Stimulated activated CD4-positive, alpha-beta T cell treated with anti-CD3 and anti-CD28 coated beads, Interleukin-12 subunit alpha, Interleukin-12 subunit beta, amount 100 ng/mL, for 48 hours (primary cell): ENCODE data around the gene MDC1.
"Not testable (repeated sequence)": the region's sequence is repeated elsewhere in the genome, so short reads cannot be mapped to it uniquely, and the experiment has no call there.

Source experiments
- DNase-seq, 3 donors: peaks; one replicate each; pipeline ENCODE4 v3.0.0-alpha.2; 2020; ENCODE audit warnings: low read depth in 2 of 3, low spot score in 1 of 3

The MDC1 gene

DNA sequence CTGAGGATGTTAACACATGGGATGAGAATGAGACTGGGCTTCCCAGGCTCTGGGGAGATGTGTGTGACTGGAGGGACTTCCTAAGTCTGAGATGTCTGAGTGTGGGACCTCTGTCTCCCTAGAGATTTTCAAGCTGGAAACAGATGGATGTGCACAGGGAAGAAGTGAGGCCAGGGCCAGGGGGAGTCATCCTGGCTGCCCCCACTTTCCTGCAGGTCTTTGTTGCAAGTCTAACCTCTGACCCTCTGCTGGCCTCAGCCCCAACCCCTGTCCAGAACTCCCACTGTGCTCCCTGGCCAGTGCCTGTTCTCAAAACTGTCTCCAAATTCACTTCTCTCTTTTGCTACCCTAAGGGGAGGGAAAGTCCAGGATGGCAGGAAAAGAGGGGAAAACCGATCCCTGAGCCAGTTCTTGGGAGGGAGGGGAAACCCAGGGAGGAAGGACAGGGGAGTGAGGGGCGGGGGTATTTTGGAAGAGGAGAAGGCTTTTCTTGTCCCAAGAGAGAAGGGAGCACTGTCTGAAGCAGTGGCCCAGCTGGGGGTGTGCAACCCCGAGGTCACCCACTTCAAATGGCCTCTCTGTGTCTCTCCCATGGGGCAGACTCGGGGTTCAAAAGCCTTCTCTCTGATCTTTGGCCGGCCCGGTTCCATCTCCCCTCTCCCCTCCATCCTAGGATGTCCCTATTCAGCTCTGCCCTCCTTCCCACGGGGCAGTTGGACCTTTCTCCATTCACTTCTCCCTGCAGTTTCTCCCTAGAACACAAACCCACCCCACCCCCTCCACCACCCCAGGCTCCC lies 33.7 kb downstream of the MDC1 start:
- DNase-seq: no peak

DNA sequence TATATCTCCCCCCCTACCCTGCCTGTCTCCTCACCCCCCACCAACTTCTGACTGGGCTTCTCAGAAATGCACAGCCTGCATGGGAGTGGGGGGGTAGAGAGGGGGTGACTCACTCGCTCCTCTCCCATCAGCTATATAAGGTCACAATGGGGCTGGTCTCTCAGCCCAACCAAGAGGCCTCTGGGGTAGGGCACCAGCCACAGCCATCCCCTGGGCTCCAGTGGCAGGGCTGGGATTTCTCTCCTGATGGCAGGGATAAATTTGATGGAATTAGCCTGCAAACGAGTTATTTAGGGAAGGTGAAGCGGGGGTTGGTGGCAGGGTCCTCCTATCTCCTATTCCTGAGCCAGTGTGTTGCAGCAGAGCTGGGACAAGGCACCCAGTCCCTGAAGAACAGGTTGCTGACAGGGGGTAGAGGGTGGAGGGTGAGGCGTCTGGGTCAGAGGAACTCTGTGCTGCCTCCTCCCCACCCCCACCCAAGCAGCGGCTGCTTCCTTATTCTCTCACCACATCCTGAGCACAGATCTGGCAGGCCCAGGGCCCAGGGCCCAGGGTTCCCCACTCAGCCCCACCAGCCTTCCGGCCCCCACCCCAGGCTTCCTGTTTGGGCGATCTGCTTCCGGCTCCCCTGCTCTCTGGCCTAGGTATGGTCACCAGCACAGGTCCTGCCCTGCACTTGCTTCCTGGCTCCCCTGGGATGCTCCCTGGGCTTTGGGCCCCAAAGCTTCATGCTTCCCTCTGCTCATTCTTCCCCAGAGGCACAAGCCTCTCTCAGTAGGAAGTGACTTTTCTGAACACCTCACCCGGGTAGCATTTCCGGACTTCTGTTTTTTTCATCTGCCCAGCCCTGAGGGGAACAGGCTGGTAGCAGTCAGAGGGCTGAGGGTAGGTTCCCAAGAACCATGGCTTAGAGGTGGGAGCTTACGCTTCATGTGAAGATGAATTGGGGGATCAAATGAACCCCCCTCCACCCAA lies 34.7 kb downstream of the MDC1 start:
- peak; percentile 75 to 81 (median 79) for DNase-seq

DNA sequence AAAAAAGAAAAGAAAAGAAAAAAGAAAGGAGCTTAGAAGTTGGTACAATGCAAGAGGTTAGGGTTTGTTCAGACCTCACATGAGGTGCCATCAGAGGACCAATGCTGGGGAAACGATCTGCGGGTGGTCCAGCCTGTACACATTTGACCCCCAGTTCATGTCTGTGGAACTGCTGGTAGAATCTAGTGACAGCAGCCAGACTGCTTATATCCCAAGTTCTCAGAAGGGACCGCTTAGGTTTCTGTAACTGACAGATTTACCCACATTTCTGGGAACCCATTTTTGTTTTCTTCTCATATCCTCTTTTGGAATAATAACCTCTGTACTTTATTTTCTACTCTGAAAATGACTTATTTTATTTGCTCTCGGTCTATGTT lies 35.3 kb downstream of the MDC1 start:
- DNase-seq: no peak

- no peak for DNase-seq
These were observed 37.1 kb downstream of the MDC1 start for GRCh38 chr6:30679765-30680535.

DNA sequence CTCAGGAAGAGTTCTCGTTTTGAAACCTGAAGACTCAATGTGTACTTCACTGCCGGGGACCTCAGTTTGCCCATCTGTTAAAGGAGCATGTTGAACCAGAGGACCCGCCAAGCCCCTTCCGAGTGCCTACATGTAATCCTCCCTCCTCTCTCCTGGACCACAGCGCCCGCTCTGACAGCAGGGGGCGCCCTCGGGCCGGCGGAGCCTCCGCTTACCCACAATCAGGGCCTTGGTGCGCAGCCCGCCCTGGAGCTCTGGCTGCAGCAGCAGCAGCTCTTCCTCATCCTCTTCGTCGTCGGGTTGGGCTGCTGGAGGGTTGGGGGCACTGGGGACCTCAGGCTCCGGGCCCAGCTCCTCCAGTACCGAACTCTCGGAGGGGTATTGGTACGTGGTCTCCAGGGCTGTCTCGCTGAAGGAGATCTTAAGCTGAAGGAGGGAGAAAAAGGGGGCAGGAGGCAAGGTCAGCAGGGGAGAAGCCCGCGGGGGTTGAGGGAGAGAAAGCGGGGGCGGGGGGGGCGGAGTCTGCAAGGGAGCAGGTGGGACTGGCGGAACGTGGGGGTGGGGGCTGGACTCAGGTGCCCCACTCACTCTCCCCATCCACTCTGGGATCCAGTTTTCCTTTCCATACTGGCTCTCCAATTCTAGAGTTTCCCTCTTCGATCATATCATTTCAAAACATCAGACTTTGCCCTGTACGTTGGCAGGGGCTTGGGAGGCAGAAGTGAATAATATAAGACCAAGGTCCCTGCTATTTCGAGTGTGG lies 37.9 kb downstream of the MDC1 start:
- DNase-seq: peak; percentile 86 to 92 (median 87)

DNA sequence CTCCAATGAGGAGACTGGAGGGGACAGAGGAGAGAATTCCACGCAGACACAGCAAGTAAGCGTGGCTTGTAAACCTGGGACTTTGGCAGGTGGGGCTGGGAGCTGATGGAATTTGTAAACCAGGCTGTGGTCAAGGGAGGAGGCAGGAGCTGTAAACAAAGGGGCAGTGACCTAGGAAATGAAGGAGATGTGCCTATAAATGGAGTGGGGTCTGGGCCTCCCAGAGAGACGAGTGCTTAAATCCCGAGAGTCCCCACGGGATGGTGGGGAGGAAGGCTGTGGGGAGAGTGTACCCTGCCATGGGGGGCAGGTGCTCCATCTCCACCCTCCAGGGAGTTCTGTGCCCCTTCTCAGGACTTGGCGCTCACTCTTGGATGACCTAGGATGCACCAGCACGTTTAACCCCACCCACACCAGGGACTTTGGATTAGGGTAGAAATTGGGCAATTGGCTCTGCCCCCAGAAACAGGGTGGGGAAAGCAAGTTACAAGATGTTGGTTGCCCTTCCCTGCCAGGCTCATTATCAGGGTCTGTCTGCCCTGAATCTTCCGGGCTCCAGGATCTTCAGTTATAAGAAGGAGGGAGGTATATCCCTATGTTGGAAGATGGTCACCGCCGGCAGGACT lies 40.3 kb downstream of the MDC1 start:
- no peak for DNase-seq

DNA sequence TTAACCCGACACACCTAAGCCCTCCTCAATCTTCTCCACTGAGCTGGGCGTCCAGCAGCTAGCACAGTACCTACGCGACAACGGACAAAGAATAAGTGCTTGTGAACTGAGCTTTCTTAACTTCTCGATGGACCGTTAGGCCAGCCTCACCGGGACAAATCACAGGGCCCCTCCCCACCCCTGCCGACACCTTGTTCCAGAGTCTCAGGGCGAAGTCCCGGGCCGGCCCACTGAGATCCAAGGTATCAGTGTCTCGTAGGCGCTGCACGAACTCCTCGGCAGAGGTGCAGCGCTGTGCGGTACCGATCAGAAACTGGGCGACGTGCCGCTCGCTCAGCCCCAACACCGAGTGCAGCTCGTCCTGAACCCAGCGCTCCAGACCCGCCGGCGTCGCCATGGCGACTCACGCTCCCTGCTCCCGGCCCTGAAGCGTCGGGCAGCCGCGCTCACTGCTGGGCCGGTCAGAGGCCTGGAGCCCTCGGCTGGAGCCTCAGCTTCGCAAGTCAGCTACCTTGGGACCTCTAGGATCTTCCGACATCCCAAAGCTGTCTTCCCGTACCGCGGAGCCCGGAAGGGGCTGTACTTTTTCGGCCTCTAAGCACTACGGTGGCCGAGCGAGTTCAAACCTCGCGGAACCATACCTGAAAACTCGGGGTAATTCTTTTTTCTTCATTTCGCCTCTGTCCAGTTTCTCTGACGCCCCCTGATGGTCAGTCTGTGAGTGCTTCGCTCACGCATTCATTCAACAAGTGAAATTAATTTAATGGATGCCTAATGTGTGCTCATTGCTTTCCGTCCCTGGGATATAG lies 44.4 kb downstream of the MDC1 start, which contains the start of gene DHX16:
TSS of gene DHX16 (minus strand) at position 562 of the 809 bp plus-strand sequence. CDS start at position 397, 165 bp downstream.
- peak; percentile 82 to 93 (median 86) for DNase-seq

GRCh38 chr6:30670760-30671527 lies 46.1 kb downstream of the MDC1 start:
- DNase-seq: no peak

GRCh38 chr6:30666300-30666699 lies 50.8 kb downstream of the MDC1 start:
- not testable (repeated sequence) for DNase-seq

DNA sequence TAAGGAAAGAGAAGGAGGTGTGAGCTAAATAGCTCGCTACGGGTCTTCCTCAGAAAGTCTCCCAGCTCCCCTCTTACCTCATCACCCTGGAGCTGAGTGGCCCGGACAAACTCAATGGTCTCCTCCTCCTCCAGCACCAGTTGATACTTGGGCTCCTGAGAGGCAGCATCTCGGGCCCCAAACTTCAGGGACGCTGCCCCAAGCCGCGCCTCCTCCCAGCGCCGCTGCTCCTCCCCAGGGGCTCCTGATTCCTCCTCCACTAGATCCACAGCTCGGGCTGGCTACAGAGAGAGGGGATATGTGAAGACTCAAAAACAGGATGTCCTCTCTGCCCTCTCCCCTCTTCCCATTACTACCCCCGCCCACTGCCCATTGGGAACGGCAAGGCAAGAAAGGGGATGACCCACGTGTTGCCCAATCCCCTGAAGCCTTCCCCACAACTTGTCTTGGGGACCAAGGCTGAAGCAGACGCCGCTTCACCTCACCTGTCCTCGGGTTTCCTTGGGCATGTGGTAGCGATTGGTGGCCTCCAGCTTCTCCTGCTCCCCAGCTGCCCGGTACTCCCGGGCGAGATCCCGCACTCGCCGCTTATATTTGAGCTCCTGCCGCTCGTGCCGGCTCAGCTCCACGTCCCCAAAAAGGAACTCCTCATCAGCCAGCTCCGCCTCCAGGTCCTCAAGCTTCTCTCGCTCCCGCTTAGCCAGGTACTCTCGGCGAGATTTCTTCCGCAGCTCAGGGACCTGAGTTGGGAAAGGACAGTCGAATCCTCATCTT lies 51.9 kb downstream of the MDC1 start:
- no peak for DNase-seq

GRCh38 chr6:30657922-30658321 lies 59.2 kb downstream of the MDC1 start:
- DNase-seq: not testable (repeated sequence)

DNA sequence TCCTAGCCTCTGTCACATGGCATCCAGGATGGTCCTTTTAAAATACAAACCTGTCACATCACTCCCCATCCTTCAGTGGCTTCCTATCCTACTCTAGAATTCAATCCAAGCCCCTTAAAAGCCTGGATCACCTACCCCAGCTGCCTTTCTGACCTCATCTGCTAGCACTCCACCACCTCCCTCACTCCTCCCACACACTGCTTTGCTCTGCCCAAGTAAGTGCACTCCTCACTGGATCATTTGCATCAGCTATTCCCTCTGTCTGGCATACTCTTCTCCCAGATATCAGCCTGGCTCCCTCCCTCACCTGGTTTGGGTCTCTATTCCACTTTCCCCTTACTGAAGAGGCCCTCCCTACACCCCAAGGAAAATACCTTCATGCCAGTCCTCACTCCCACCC lies 59.6 kb downstream of the MDC1 start:
- no peak for DNase-seq

DNA sequence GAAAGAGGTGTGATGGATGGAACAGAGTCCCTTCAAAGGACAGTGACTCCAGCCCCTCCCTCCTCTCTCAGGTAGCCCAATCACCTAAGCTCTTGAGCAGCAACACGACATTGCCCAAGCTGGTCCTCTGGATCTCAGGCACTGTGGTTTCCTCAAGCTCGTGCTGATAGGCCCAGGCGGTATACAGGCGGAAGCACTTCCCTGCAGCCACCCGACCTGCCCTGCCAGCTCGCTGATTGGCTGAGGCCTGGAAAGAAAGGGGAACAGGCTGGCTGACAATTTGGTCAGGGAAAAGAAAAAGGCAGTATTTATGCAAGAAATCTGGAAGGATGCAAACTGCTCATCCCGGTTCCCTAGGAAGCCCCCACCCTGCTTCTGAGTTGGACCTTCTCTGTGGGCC lies 60.6 kb downstream of the MDC1 start:
- no peak for DNase-seq

- no peak for DNase-seq
These were observed 61.4 kb downstream of the MDC1 start for GRCh38 chr6:30655743-30656094.

- no peak for DNase-seq
These were observed 62.0 kb downstream of the MDC1 start for GRCh38 chr6:30654798-30655742.

- no peak for DNase-seq
These were observed 65.9 kb downstream of the MDC1 start for GRCh38 chr6:30651143-30651542.
